IPS-20b (cell line): ENCODE measurements around the gene DLG2.

Experiments used
- H3K27ac ChIP-seq: one replicate; pipeline ENCODE4 v1.5.1; 2013; ENCODE audit warnings: low read length
- H3K27me3 ChIP-seq: 2 replicates; pipeline ENCODE4 v1.6.1; 2013; ENCODE audit warnings: mild to moderate bottlenecking, low read length, inconsistent platforms; ENCODE audit not compliant: insufficient read depth
- H3K36me3 ChIP-seq: 2 replicates; pipeline ENCODE4 v1.6.1; 2013; ENCODE audit warnings: low read depth, mild to moderate bottlenecking, inconsistent platforms, low read length, moderate library complexity; ENCODE audit not compliant: insufficient read depth
- H3K4me1 ChIP-seq: 2 replicates; pipeline ENCODE4 v1.6.1; 2013; ENCODE audit warnings: mild to moderate bottlenecking, control low read depth, inconsistent platforms, low read length, moderate library complexity; ENCODE audit not compliant: insufficient read depth
- H3K4me3 ChIP-seq: 2 replicates; pipeline ENCODE4 v1.5.1; 2013; ENCODE audit warnings: mild to moderate bottlenecking, low read length, inconsistent platforms
- H3K9ac ChIP-seq: 2 replicates; pipeline ENCODE4 v1.6.1; 2013; ENCODE audit warnings: low read depth, mild to moderate bottlenecking, inconsistent platforms, low read length, moderate library complexity
- H3K9me3 ChIP-seq: 2 replicates; pipeline ENCODE4 v1.6.1; 2013; ENCODE audit warnings: mild to moderate bottlenecking, low read depth, low read length, inconsistent platforms; ENCODE audit not compliant: insufficient read depth

Gene DLG2

GRCh38 chr11:83689144-83689780 is 1937.9 kb downstream of the DLG2 start:
- no peaks in the 10 kb centered on the region for H3K27me3 ChIP-seq
- H3K36me3 ChIP-seq, result no peaks in the 10 kb centered on the region
- no peak overlapping the region for H3K9ac ChIP-seq
- peaks cover 8% of the 10 kb centered on the region for H3K4me1 ChIP-seq
- no peaks in the 10 kb centered on the region for H3K9me3 ChIP-seq
- H3K4me3 ChIP-seq, result no peak overlapping the region
- H3K27ac ChIP-seq, result no peak overlapping the region

- Histone ChIP-seq H3K9me3 (no peaks in the 10 kb centered on the region), H3K27ac (no peak overlapping the region), H3K4me1 (peaks cover 6% of the 10 kb centered on the region), H3K9ac (no peak overlapping the region), H3K36me3 (no peaks in the 10 kb centered on the region), H3K4me3 (no peak overlapping the region), H3K27me3 (no peaks in the 10 kb centered on the region)
Measured at GRCh38 chr11:83687787-83688186, 1939.4 kb downstream of the DLG2 start.

GRCh38 chr11:83685730-83686129 is 1941.4 kb downstream of the DLG2 start:
- H3K9ac ChIP-seq, result no peak overlapping the region
- no peaks in the 10 kb centered on the region for H3K36me3 ChIP-seq
- H3K4me3 ChIP-seq, result no peak overlapping the region
- peaks cover 13% of the 10 kb centered on the region for H3K4me1 ChIP-seq
- H3K27ac ChIP-seq, result no peak overlapping the region
- H3K27me3 ChIP-seq, result no peaks in the 10 kb centered on the region
- no peaks in the 10 kb centered on the region for H3K9me3 ChIP-seq

DNA sequence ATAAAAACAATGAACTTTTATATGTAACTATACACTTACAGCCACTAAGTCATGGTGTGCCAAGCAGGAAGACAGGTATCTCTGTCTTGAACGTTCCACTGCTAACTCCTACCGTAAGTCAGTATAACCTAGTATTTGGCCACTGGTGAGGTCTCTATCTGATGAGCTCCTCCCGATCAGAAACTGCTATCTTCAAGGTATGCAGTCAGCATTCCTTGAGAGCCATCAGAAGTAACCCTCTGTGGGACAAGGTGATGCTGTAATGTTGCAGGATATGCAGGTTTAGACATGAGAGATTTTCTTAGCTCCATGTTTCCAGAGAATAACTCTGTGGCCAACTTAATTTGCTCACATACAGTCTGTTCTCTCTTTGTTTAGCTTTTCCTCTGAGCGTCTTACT is 1943.1 kb downstream of the DLG2 start:
- no peaks in the 10 kb centered on the region for H3K27me3 ChIP-seq
- no peak overlapping the region for H3K27ac ChIP-seq
- no peak overlapping the region for H3K9ac ChIP-seq
- H3K4me3 ChIP-seq, result no peak overlapping the region
- no peaks in the 10 kb centered on the region for H3K36me3 ChIP-seq
- no peaks in the 10 kb centered on the region for H3K9me3 ChIP-seq
- H3K4me1 ChIP-seq, result peaks cover 18% of the 10 kb centered on the region

DNA sequence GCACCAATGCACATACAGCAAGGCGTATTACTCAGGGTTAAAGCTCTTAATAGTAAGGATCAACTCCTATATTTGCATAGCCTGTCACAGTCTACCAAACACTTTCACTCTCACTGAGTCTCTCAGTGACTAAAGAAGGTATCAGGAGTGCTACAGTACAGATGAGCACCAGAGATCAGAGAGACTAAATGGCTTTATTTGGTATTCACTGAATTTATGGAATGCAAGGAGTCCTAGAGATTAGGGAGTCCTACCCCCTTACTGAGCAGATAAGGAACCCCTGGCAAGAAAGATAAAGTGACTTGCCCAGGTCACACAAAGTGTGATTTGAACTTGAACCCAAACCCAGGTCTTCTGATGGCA is 1944.6 kb downstream of the DLG2 start:
- Histone ChIP-seq H3K36me3 (no peaks in the 10 kb centered on the region), H3K4me1 (peaks cover 18% of the 10 kb centered on the region), H3K9me3 (no peaks in the 10 kb centered on the region), H3K27me3 (no peaks in the 10 kb centered on the region), H3K4me3 (no peak overlapping the region), H3K27ac (no peak overlapping the region), H3K9ac (no peak overlapping the region)

DNA sequence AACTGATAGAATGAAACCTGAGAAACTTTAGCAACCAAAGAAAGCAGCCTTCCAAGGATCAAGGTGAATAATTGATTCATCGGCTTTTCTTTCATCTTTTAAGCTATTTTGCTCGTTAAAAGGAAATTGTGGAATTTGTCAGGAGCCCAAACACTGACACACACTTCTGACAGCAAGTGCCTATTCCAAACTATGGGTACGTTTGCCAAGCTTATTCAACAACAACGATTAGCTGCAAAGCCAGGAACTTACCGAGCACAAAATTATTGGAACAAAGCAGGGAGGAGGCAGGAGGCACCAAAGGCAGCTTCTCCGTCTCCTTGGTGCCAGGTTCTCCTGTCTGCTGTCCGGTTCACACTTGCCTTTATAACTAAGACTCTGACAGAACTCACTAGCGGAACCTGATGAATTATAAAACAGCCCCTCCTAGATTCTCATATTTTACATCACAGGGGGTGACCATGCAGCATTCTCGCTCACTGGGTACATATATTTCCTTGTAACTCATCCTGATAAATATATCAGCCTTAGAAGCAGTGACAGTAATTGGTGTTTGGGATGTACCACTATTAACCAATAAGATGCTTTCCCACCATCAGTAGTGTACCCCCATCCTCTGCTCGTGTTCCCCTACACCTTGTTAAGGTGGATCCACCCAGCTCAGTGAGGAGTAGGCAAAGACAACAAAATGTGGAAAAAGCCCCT is 1945.1 kb downstream of the DLG2 start:
- H3K9ac ChIP-seq, result no peak overlapping the region
- H3K27me3 ChIP-seq, result no peaks in the 10 kb centered on the region
- H3K9me3 ChIP-seq, result no peaks in the 10 kb centered on the region
- H3K4me3 ChIP-seq, result peak overlapping the region; percentile 1; the same call in 1 of the 2 replicates
- H3K4me1 ChIP-seq, result peaks cover 18% of the 10 kb centered on the region
- no peak overlapping the region for H3K27ac ChIP-seq
- no peaks in the 10 kb centered on the region for H3K36me3 ChIP-seq

DNA sequence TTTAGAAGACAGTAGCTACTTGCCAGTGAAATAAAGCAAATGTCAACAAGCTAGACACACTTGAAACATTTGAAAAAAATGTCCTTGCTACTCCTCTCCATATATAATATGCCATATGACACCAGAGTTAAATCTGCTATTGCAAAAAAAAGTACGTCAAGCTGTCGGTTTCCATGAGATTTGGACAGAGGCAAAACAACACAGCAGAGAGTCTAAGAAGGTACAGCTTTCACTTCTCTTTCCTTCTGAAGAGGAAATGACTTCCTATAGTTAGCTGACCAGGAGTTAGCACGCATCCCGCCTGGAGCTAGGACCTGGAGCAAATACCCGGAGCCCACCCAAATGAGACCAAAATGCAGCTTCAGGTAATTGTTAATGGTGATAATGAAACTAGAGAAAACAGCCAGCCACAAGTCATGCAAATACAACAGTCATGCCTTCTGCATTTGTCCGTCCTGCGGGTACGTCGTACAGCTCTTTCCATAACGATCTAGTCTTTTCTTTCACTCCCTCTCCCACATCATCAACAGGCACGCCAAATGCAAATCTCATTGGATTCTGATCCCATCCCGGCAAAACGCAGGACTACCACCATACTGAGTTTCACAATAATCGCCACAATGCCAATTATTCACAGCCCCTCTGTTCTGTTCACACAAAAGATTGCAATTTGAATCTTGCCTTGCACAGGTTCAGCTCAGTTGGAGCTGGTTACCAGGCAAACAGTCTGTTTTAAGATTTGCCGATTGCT is 1945.9 kb downstream of the DLG2 start:
- Histone ChIP-seq H3K27me3 (no peaks in the 10 kb centered on the region), H3K9me3 (no peaks in the 10 kb centered on the region), H3K27ac (no peak overlapping the region), H3K4me1 (peaks cover 18% of the 10 kb centered on the region), H3K4me3 (peak overlapping the region; percentile 1; the same call in 1 of the 2 replicates), H3K36me3 (no peaks in the 10 kb centered on the region), H3K9ac (no peak overlapping the region)

DNA sequence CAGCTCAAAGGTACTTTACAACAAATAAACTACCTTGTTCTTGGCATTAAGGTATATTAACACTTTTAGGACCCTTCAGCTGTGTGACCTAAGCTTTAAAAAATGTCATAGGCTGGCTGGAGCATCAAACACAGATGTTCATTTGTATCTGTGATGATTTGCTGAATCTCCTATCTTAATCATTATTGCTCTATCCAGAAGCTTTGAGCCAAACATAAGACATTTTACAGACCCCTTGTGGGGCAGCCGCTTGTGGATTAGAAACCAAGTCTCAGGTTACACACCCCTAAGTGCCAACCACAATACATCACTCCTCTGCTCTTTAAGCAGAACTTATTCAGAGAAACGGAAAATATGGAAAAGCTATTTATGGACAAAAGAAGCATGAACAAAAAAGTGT is 1946.8 kb downstream of the DLG2 start:
- no peaks in the 10 kb centered on the region for H3K27me3 ChIP-seq
- no peaks in the 10 kb centered on the region for H3K36me3 ChIP-seq
- no peak overlapping the region for H3K9ac ChIP-seq
- no peaks in the 10 kb centered on the region for H3K9me3 ChIP-seq
- H3K27ac ChIP-seq, result no peak overlapping the region
- H3K4me1 ChIP-seq, result peaks cover 18% of the 10 kb centered on the region
- no peak overlapping the region for H3K4me3 ChIP-seq

DNA sequence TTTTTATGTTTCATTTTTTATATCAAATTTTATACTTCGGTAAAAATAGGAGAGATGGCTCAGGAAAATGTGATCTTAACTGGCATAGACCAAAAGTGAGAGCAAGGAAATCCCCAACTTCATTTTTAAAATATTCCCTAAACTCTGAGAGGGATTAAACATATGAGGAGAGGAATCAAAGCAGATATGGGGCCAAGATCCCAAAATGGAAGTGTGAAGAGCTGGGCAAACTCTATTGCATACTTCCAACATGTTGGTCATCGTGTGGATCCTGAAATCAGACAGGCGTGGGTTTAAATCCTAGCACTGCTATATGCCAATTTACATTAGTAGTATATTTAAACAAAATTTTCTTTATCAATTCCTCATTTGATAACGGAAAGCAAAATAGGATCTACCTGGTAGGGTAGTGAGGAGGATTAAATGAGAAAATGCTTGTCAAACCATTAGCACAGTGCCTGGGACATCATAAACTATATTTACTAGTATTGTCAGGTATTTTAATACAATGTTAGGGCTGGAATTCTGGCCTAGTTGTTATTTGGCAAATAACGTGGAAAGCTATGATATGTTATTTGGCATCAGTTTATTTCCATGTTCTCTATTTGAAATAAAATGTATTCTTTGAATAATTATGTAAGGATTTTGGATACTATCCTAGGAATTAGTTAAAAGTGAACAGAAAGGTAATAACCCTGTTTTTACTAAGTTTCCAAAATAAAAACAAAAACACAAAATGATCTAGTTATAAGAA is 1948.1 kb downstream of the DLG2 start:
- Histone ChIP-seq H3K9me3 (no peaks in the 10 kb centered on the region), H3K9ac (no peak overlapping the region), H3K4me1 (peaks cover 17% of the 10 kb centered on the region), H3K27ac (no peak overlapping the region), H3K27me3 (no peaks in the 10 kb centered on the region), H3K36me3 (no peaks in the 10 kb centered on the region), H3K4me3 (no peak overlapping the region)

DNA sequence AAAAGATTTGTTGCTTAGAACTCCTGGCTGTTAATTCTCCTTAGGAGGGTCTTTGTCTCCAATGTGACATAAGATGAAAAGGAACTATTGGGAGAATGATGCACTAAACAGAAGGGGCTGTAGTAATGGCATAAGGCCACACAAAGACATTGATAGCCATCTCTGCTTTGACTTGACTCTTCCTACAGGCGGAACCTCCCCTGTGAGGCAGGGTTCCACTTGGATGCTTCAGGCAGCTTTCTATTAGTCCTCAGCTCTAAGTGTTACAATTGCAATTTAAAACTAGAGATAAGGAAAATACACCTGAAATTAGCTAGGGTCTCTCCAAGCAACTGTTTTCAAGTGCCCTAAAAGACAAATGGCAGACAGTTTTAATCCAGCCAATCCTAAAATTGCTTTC is 1949.4 kb downstream of the DLG2 start:
- Histone ChIP-seq H3K4me3 (no peak overlapping the region), H3K36me3 (no peaks in the 10 kb centered on the region), H3K4me1 (peaks cover 13% of the 10 kb centered on the region; the same call in 1 of the 2 replicates), H3K27me3 (no peaks in the 10 kb centered on the region), H3K9me3 (no peaks in the 10 kb centered on the region), H3K27ac (no peak overlapping the region), H3K9ac (no peak overlapping the region)

- Histone ChIP-seq H3K27ac (no peak overlapping the region), H3K4me1 (peaks cover 5% of the 10 kb centered on the region; the same call in 1 of the 2 replicates), H3K36me3 (no peaks in the 10 kb centered on the region), H3K4me3 (no peak overlapping the region), H3K9me3 (no peaks in the 10 kb centered on the region), H3K9ac (no peak overlapping the region), H3K27me3 (no peaks in the 10 kb centered on the region)
Measured at GRCh38 chr11:83676056-83676601, 1951.0 kb downstream of the DLG2 start.
